ENCODE results near the gene WDR36. TPM values are rescaled to one million over a fixed set of nuclear protein-coding genes. Genes with fewer than 3 reads are reported as not detected.

WDR36 gene
- total and polyA plus RNA-seq, 10 of the 15 experiments (the other 5 are each of a cell fraction or from before 2014, with no cell fraction given) = 13.3 to 61.8 (median 47.0) TPM

DNA sequence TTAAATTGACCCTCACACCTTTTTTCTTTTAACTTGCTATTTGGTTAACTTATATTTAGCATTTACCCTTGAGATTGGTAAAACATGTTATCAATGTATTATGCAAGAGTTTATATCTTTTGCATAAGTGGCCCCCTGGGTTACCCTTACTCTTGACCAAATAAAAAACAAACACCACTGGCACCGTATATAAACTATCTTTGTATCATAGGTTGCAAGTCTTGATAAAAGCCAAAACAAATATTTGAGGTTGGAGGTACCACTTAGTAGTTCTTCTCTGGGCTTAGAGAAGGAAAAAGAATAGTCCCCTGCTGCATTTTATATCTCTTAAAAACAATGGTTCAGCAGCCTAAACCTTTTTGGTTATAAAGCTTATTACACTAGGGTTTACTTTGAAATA, 61.3 kb downstream of the WDR36 start:
- ChIA-PET CTCF (interaction anchor here (9.8 kb wide), 1 partner anchor 127 kb away, joined by 339 read pairs; no protein-coding TSS in a partner anchor), SMC1A (ENCODE audit: uncharacterized antibody, unreplicated experiment) (no interaction called here), RAD21 (ENCODE audit: unreplicated experiment) (no interaction called here), POLR2A (interaction anchor here (0.6 kb wide), 1 partner anchor 46 kb away, joined by 4 read pairs; no protein-coding TSS in a partner anchor)
- FAIRE-seq = no peak
- intact Hi-C loops (cut with micrococcal nuclease; ENCODE audit: unreplicated experiment) (no loop called here), in situ Hi-C loops (cut with MboI) (no loop called here)
- no peak for ATAC-seq
- no peaks in the 10 kb centered on the region for H4K20me1 ChIP-seq (ENCODE audit: control insufficient read depth, insufficient read depth)
- no peaks in the 10 kb centered on the region for H3K4me1 ChIP-seq (ENCODE audit: control insufficient read depth, insufficient read depth, low read length)
- BruUV-seq (replicated peaks) = no TSS peak
- H3K9me3 ChIP-seq (replicated peaks; ENCODE audit: control insufficient read depth, insufficient read depth, low read length) = no peaks in the 10 kb centered on the region
- DNase-seq (ENCODE audit: low read depth, low spot score) = no peak
- no peak for TF ChIP-seq IRF5 (IDR thresholded peaks at IDR 0.05; ENCODE audit: borderline replicate concordance)
- no peak for TF ChIP-seq GATAD2B (conservative IDR thresholded peaks at IDR 0.05; ENCODE audit: low read depth)
- TF ChIP-seq KLF5 (IDR thresholded peaks at IDR 0.05; ENCODE audit: partially characterized antibody) = no peak
- TF ChIP-seq WRNIP1 (IDR thresholded peaks at IDR 0.05; ENCODE audit: borderline replicate concordance, low read depth, low read length) = no peak
- TF ChIP-seq E2F8 (IDR thresholded peaks at IDR 0.05; ENCODE audit: low read depth, partially characterized antibody) = no peak
- TF ChIP-seq ZZZ3 (IDR thresholded peaks at IDR 0.05; ENCODE audit: control insufficient read depth, insufficient read length, low read depth) = no peak
- TF ChIP-seq FOXM1 (IDR thresholded peaks at IDR 0.05; ENCODE audit: low read depth, low read length) = no peak
- no peak for TF ChIP-seq BHLHE40 (IDR thresholded peaks at IDR 0.05; ENCODE audit: borderline replicate concordance in 1 of 2, low read depth in 2 of 2, low read length in 1 of 2)
- TF ChIP-seq TBL1XR1 (IDR thresholded peaks at IDR 0.05; ENCODE audit: low read depth, low read length) = no peak
- no peak overlapping the region for H3K27ac ChIP-seq (ENCODE audit: control insufficient read depth, insufficient read depth)
- H2AFZ ChIP-seq (ENCODE audit: control insufficient read depth, low read depth, low read length) = no peak overlapping the region
- H3K79me2 ChIP-seq (ENCODE audit: control insufficient read depth, insufficient read depth, low read length) = no peaks in the 10 kb centered on the region
- H3K9ac ChIP-seq (ENCODE audit: control insufficient read depth, insufficient read depth, low read length) = no peak overlapping the region
- H3K4me2 ChIP-seq (ENCODE audit: control insufficient read depth, insufficient read depth) = no peak overlapping the region
- no peaks in the 10 kb centered on the region for H3K27me3 ChIP-seq (replicated peaks in 1 of 2; ENCODE audit: control insufficient read depth in 2 of 2, insufficient read depth in 2 of 2, low read length in 1 of 2)
- no peaks in the 10 kb centered on the region for H3K36me3 ChIP-seq (ENCODE audit: control insufficient read depth in 2 of 2, insufficient read depth in 2 of 2, low read length in 1 of 2)
- H3K4me3 ChIP-seq = no peak overlapping the region
- WGBS (ENCODE audit: insufficient coverage, insufficient replicate concordance, low lambda C conversion rate, missing lambda C conversion rate) = 0% methylated on average over 1 of the region's 1 CpG

Data from GM12878 (cell line).